ENCODE results near the gene NOL3.

- TF ChIP-seq CTCF (IDR thresholded peaks at IDR 0.05): no peak
- TF ChIP-seq POLR2AphosphoS5 (IDR thresholded peaks at IDR 0.05; ENCODE audit: insufficient read depth in 1 of 2, low read depth in 1 of 2): no peak
Observed at GRCh38 chr16:67158637-67159600, 11.4 kb upstream of the NOL3 start.
